ENCODE results near the gene HBG1.
A peak's percentile ranks its signal among the peaks of the same experiment; 100 is the strongest.

Gene HBG1

DNA sequence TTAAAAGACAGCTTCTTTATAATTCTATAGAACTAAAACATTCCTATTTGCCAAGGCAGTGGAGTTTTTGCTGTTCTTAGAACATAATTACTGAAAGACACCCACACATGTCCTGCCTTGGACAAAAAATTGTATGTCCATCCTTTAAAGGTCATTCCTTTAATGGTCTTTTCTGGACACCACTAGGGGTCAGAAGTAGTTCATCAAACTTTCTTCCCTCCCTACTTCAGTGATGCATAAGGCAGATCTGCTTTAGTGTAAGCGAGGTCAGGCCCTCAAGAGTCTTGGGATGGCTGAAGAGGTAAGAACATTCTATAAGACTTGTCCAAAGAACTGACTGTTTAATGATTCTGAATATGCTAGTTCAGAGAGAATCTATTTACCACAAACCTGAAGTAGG lies 44.9 kb downstream of the HBG1 start:
- TF ChIP-seq, protein P1, sequence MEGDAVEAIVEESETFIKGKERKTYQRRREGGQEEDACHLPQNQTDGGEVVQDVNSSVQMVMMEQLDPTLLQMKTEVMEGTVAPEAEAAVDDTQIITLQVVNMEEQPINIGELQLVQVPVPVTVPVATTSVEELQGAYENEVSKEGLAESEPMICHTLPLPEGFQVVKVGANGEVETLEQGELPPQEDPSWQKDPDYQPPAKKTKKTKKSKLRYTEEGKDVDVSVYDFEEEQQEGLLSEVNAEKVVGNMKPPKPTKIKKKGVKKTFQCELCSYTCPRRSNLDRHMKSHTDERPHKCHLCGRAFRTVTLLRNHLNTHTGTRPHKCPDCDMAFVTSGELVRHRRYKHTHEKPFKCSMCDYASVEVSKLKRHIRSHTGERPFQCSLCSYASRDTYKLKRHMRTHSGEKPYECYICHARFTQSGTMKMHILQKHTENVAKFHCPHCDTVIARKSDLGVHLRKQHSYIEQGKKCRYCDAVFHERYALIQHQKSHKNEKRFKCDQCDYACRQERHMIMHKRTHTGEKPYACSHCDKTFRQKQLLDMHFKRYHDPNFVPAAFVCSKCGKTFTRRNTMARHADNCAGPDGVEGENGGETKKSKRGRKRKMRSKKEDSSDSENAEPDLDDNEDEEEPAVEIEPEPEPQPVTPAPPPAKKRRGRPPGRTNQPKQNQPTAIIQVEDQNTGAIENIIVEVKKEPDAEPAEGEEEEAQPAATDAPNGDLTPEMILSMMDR (IDR thresholded peaks at IDR 0.05; ENCODE audit: low read depth, low read length, missing control alignments): peak; percentile 45
- peak; percentile 8 for DNase-seq (ENCODE audit: low read depth)
- no peak overlapping the region for H3K4me3 ChIP-seq (ENCODE audit: low read depth, low read length)

DNA sequence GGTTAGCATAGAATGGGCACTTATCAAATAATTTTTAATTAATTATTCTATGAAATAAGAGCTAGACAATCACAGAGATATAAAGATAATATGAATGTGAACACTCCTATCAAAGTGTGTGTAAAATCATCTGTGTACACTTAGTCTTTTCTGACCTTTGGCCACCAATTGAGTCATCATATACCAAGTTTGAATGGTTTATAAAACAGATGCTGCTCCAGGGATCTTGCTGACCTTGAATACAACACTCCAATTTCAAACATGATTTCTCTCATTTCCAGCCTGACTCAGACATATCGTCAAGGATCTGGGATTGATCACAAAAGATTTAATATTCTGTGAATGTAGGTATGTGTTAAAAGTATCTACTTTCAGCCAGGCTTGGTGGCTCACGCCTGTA lies 46.3 kb downstream of the HBG1 start:
- no peak for DNase-seq (ENCODE audit: low read depth)
- TF ChIP-seq, protein P1 (IDR thresholded peaks at IDR 0.05; ENCODE audit: low read depth, low read length, missing control alignments): no peak
- H3K4me3 ChIP-seq (ENCODE audit: low read depth, low read length): no peak overlapping the region

GRCh38 chr11:5200582-5200981 lies 49.1 kb downstream of the HBG1 start, which contains the start of gene OR51V1:
Gene OR51V1 (minus strand): TSS chr11:5200682. CDS start chr11:5200682, 0 bp downstream.
- TF ChIP-seq, protein P1 (IDR thresholded peaks at IDR 0.05; ENCODE audit: low read depth, low read length, missing control alignments): no peak
- no peak within 1 kb of the TSS for H3K4me3 ChIP-seq (ENCODE audit: low read depth, low read length)
- no peak for DNase-seq (ENCODE audit: low read depth)

DNA sequence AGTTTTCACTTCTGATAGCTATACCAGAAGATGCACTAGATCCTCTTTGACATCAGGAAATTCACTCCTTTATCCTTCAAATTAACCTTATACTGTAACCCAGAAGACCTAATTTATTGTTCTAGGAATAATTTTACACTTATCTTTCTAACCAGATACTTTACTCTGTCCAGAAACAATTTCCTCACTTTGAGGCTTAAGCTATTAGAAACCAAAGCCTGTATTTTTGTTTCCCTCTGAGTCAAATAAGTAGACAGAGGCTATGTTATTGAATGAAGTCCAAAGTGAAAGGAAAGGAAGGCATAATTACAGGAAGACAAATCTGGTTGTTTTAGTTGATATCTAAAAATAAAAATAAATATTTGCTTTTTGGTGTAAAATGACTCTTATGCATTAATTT lies 51.4 kb downstream of the HBG1 start:
- DNase-seq (ENCODE audit: low read depth): no peak
- TF ChIP-seq, protein P1 (IDR thresholded peaks at IDR 0.05; ENCODE audit: low read depth, low read length, missing control alignments): no peak
- H3K4me3 ChIP-seq (ENCODE audit: low read depth, low read length): no peak overlapping the region

Measured in GM12864 (cell line).